Inferior parietal cortex (tissue), 1 donor: ENCODE measurements around the gene BSG.
"Not testable (repeated sequence)": the region's sequence is repeated elsewhere in the genome, so short reads cannot be mapped to it uniquely, and the experiment has no call there.

Experiments
- DNase-seq: peaks from one replicate; pipeline ENCODE4 v3.0.0-alpha.2; 2016; ENCODE audit errors: extremely low spot score

BSG gene

GRCh38 chr19:572743-573518, 535 bp downstream of the BSG start:
- DNase-seq = no peak

- DNase-seq = no peak
Observed at GRCh38 chr19:573519-573825, 1.1 kb downstream of the BSG start.

- DNase-seq = no peak
Observed at GRCh38 chr19:574658-575526, 2.5 kb downstream of the BSG start.

GRCh38 chr19:575527-576506, 3.4 kb downstream of the BSG start:
- DNase-seq = no peak

GRCh38 chr19:576768-577438, 4.5 kb downstream of the BSG start:
- DNase-seq = no peak

- DNase-seq = no peak
Observed at GRCh38 chr19:577439-578392, 5.3 kb downstream of the BSG start.

- no peak for DNase-seq
Observed at GRCh38 chr19:579111-579841, 6.9 kb downstream of the BSG start.

- no peak for DNase-seq
Observed at GRCh38 chr19:579842-580155, 7.4 kb downstream of the BSG start.

GRCh38 chr19:580274-580835, 8.0 kb downstream of the BSG start:
- no peak for DNase-seq

GRCh38 chr19:581399-582111, 9.2 kb downstream of the BSG start:
- no peak for DNase-seq

GRCh38 chr19:582497-583197, 10.3 kb downstream of the BSG start:
- no peak for DNase-seq

GRCh38 chr19:583198-583967, 11.0 kb downstream of the BSG start:
- no peak for DNase-seq

GRCh38 chr19:583968-584239, 11.5 kb downstream of the BSG start:
- no peak for DNase-seq

- peak; percentile 54 for DNase-seq
Observed at GRCh38 chr19:584240-585001, 12.0 kb downstream of the BSG start.

GRCh38 chr19:585146-585545, 12.8 kb downstream of the BSG start:
- not testable (repeated sequence) for DNase-seq

- DNase-seq = no peak
Observed at GRCh38 chr19:585551-586110, 13.2 kb downstream of the BSG start.
